Esophagus muscularis mucosa (tissue), 4 donors: ENCODE results near the gene NTSR1.

ENCODE experiments used
- CTCF ChIP-seq, 3 experiments: fragments of 200-600 bp in 2 of 3; fragments of 450-650 bp in 1 of 3; sonication (generic) in 2 of 3; IDR thresholded peaks; one replicate each; pipeline ENCODE4 v1.5.1; 2017 to 2019; ENCODE audit warnings: antibody characterized with exemption in 3 of 3, mild to moderate bottlenecking in 2 of 3, moderate library complexity in 1 of 3
- EP300 ChIP-seq: sonication (generic); formaldehyde crosslinking; IDR thresholded peaks from one replicate; pipeline ENCODE4 v1.6.1; 2017; ENCODE audit warnings: antibody characterized with exemption
- POLR2A ChIP-seq: fragments of 450-650 bp; IDR thresholded peaks from one replicate; pipeline ENCODE4 v1.6.1; 2017; ENCODE audit warnings: antibody characterized with exemption, moderate library complexity, mild to moderate bottlenecking, low read depth
- POLR2AphosphoS5 ChIP-seq, 2 donors: sonication (generic); formaldehyde crosslinking; IDR thresholded peaks; one replicate each; pipeline ENCODE4 v1.6.1; 2017; ENCODE audit warnings: antibody characterized with exemption in 2 of 2

GRCh38 chr20:62788607-62789006 is 80.0 kb downstream of the NTSR1 start:
- no peak for TF ChIP-seq CTCF (IDR thresholded peaks at IDR 0.05)
- TF ChIP-seq POLR2AphosphoS5 (IDR thresholded peaks at IDR 0.05) = no peak
- no peak for TF ChIP-seq POLR2A
- TF ChIP-seq EP300 = no peak
